ENCODE measurements around the gene PCGF3.

Gene PCGF3

GRCh38 chr4:703336-704197 is 2.1 kb upstream of the PCGF3 start:
- no peak for TF ChIP-seq FOXP2 (optimal IDR thresholded peaks at IDR 0.05; ENCODE audit: borderline replicate concordance, extremely low read depth, extremely low read length, insufficient read depth)
- TF ChIP-seq REST (IDR thresholded peaks at IDR 0.05; ENCODE audit: insufficient read depth in 1 of 2, low read depth in 2 of 2, low read length in 2 of 2): no peak
- no peak for TF ChIP-seq SIN3A (IDR thresholded peaks at IDR 0.05; ENCODE audit: borderline replicate concordance, insufficient read depth, low read length)

GRCh38 chr4:704198-704891 is 1.3 kb upstream of the PCGF3 start:
- TF ChIP-seq REST (IDR thresholded peaks at IDR 0.05; ENCODE audit: insufficient read depth in 1 of 2, low read depth in 2 of 2, low read length in 2 of 2) (no peak), FOXP2 (optimal IDR thresholded peaks at IDR 0.05; ENCODE audit: borderline replicate concordance, extremely low read depth, extremely low read length, insufficient read depth) (no peak), POLR2AphosphoS5 (IDR thresholded peaks at IDR 0.05; ENCODE audit: low read depth, low read length) (no peak)

GRCh38 chr4:704971-705277 is 708 bp upstream of the PCGF3 start:
- no peak for TF ChIP-seq SIN3A (IDR thresholded peaks at IDR 0.05; ENCODE audit: borderline replicate concordance, insufficient read depth, low read length)
- TF ChIP-seq FOXP2 (optimal IDR thresholded peaks at IDR 0.05; ENCODE audit: borderline replicate concordance, extremely low read depth, extremely low read length, insufficient read depth): no peak
- TF ChIP-seq POLR2AphosphoS5 (IDR thresholded peaks at IDR 0.05; ENCODE audit: low read depth, low read length): no peak
- TF ChIP-seq TAF1 (IDR thresholded peaks at IDR 0.05; ENCODE audit: borderline replicate concordance, insufficient read depth, low read length): no peak
- no peak for TF ChIP-seq REST (IDR thresholded peaks at IDR 0.05; ENCODE audit: insufficient read depth in 1 of 2, low read depth in 2 of 2, low read length in 2 of 2)

DNA sequence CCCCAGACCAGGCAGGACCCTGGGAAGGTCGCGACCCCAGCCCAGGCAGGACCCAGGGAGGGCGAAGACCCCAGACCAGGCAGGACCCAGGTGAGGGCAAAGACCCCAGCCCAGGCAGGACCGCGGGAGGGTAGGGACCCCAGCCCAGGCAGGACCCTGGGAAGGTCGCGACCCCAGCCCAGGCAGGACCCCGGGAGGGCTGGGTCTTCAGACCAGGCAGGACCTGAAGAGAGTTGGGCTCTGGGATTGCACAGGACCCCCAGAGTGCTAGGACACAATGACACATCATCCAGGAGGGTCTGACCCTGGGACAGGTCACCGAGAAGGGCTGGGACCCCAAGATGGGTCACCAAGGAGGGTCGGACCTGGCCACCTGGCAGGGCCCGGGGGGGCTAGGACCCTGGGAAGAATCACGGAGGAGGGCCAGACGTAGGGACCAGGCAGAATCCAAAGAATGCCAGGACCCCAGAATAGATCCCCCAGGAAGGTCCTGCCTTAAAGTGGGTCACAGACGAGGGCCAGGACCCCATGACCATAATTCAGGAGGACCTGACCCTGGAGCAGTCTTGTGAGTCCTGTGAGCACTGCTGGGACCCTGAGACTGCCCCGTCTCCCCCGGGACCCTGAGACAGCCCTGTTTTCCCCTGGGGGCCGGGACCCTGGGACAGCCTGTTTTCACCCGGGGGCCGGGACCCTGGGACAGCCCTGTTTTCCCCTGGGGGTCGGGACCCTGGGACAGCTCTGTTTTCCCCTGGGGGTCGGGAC is 1.4 kb downstream of the PCGF3 start:
- no peak for TF ChIP-seq TAF1 (IDR thresholded peaks at IDR 0.05; ENCODE audit: borderline replicate concordance, insufficient read depth, low read length)
- no peak for TF ChIP-seq SIN3A (IDR thresholded peaks at IDR 0.05; ENCODE audit: borderline replicate concordance, insufficient read depth, low read length)
- TF ChIP-seq POLR2AphosphoS5 (IDR thresholded peaks at IDR 0.05; ENCODE audit: low read depth, low read length): no peak
- no peak for TF ChIP-seq REST (IDR thresholded peaks at IDR 0.05; ENCODE audit: insufficient read depth in 1 of 2, low read depth in 2 of 2, low read length in 2 of 2)
- TF ChIP-seq FOXP2 (optimal IDR thresholded peaks at IDR 0.05; ENCODE audit: borderline replicate concordance, extremely low read depth, extremely low read length, insufficient read depth): no peak
